NCI-H128 (cell line): ENCODE data around the gene OTUB1.
"Not testable (repeated sequence)": the region's sequence is repeated elsewhere in the genome, so short reads cannot be mapped to it uniquely, and the experiment has no call there.

Source experiments
- DNase-seq: peaks from one replicate; lab custom pipeline; 2025; ENCODE audit not compliant: unreplicated experiment; lab: John Stamatoyannopoulos, UW

The OTUB1 gene, protein sequence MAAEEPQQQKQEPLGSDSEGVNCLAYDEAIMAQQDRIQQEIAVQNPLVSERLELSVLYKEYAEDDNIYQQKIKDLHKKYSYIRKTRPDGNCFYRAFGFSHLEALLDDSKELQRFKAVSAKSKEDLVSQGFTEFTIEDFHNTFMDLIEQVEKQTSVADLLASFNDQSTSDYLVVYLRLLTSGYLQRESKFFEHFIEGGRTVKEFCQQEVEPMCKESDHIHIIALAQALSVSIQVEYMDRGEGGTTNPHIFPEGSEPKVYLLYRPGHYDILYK

GRCh38 chr11:63986156-63986931 lies at the start of gene OTUB1:
Gene OTUB1, plus strand, starts transcription at chr11:63986438. Its CDS starts 19 bp downstream, at chr11:63986457.
- peak; percentile 78 for DNase-seq

- no peak for DNase-seq
Observed at GRCh38 chr11:63937713-63938478, 48.3 kb upstream of the OTUB1 start.

GRCh38 chr11:63938479-63939396 lies 47.5 kb upstream of the OTUB1 start, which contains the start of gene NAA40:
Gene NAA40, plus strand, starts transcription at chr11:63939002. Its CDS starts 95 bp downstream, at chr11:63939097.
- peak; percentile 95 for DNase-seq

GRCh38 chr11:63939397-63939891 lies 46.8 kb upstream of the OTUB1 start:
- DNase-seq, result no peak

GRCh38 chr11:63940786-63941185 lies 45.5 kb upstream of the OTUB1 start:
- DNase-seq, result no peak

- DNase-seq, result no peak
Observed at GRCh38 chr11:63941901-63942300, 44.3 kb upstream of the OTUB1 start.

DNA sequence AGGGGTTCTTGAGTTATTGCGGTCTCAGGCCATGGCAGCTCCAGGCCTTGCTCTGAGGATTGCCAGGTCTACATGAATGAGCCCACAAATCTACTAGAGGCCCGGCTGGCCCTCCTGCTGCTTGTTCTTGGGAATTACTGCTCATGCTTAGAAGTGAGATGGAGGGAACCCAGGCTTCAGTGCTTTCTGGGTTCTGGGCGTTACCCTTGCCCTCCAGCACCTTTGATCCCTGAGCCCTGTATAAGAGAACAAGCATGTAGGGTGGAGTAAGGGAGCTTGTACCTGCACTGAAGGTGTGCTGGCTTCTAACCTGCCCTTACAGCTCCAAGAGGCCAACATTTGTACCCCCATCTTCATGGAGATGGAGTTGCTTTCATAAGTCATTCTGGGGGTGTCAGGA lies 43.4 kb upstream of the OTUB1 start:
- DNase-seq, result no peak

- no peak for DNase-seq
Observed at GRCh38 chr11:63944987-63945386, 41.3 kb upstream of the OTUB1 start.

GRCh38 chr11:63945477-63946163 lies 40.6 kb upstream of the OTUB1 start:
- DNase-seq, result peak; percentile 49

- no peak for DNase-seq
Observed at GRCh38 chr11:63951779-63952536, 34.3 kb upstream of the OTUB1 start.

GRCh38 chr11:63952570-63952969 lies 33.7 kb upstream of the OTUB1 start:
- no peak for DNase-seq

DNA sequence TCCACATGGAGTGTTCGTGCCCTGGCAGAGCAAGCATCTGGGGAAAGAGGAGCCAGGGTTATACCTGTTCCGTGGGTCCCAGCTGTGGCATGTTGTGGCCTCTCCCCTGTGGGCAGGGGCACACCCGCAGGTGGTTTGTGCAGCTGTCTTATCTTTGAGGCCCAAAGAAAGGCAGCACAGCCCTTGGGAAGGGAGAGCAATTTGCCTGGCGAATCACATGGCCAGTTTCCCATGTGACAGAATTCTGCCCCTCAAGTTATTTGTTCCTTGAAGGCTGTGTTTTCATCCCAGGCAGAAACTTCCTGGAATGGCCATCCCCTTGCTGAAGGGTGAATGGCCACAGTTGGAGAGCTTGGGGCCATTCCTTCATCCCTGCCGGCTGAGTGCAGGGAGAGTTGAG lies 28.2 kb upstream of the OTUB1 start:
- no peak for DNase-seq

DNA sequence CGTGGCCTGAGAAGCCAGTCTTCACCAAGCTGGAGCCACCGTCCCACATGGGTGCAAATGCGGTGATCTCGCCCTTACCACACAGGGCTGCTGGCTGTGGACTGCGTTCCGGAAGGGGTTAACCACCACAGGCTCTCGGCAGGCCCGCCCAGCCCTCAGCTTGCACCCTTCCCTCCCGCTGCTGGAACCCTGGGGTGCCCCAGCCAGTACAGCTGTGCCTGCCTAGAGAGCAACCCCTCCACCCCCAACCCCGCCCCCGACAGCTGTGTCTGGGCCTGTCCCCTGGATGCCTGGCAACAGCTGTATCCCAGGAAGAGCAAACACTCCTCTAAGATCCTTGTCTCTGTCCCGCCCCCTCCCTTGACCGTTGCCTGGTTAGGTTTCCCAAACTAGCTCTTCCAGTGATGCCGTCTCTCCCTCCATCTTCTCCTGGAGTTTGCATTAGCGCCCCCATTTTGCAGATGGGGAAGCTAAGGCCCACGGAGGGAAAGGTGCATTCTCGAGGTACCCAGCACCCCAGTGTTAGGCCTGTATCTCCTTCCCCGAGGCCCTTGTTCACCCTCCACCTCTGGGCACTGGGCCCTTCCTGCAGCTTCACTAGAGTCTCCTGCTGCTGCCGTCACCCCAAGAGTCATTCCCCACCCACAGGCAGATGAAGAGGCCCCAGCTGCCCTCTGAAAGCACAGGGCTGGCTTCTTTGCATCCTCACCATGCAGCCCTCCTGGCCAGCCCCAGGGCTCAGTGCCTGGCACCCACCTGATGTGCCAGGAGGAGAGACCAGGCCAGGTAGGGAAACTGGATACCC lies 24.4 kb upstream of the OTUB1 start:
- DNase-seq, result no peak

GRCh38 chr11:63963895-63964294 lies 22.3 kb upstream of the OTUB1 start:
- not testable (repeated sequence) for DNase-seq

DNA sequence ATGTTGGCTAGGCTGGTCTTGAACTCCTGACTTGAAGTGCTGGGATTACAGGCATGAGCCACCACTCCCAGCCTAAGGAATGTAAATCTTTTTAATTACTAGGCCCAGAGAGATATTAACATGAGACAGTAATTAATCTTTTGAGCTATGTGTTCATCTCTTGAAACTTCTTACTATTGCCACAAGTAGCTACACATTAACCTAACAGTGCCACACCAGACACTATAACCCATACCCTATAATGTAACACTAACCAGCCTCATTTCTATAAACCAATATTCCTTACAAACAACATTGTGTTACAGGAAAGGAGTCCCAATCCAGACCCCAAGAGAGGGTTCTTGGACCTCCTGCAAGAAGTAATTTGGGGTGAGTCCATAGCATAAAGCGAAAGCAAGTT lies 19.8 kb upstream of the OTUB1 start:
- DNase-seq, result no peak

DNA sequence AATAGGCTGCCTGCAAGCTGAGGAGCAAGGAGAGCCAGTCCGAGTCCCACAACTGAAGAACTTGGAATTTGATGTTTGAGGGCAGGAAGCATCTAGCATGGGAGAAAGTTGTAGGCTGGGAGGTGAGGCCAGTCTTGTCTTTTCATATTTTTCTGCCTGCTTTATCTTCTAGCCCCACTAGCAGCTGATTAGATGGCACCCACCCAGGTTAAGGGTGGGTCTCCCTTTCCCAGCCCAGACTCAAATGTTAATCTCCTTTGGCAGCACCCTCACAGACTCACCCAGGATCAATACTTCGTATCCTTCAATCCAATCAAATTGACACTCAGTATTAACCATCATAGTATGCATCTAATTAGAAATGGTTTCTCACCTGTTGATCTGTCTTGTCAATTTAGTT lies 16.8 kb upstream of the OTUB1 start:
- no peak for DNase-seq

DNA sequence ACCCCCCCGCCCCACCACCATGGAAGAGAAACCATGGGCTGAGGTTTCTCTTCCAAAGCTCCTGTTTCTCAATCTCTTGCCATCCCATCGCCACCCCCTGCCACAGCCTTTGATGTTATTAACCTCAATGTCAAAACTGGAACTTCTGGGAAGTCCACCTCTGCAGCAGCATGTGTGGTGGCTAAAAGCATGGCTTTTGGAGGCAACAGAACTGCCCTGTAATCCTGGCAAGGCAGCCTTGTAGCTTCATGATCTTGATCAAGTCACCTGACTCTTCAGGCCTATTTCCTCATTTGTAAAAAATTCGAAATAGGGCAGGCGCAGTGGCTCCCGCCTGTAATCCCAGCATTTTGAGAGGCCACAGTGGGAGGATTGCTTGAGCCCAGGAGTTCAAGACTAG lies 15.3 kb upstream of the OTUB1 start:
- no peak for DNase-seq

DNA sequence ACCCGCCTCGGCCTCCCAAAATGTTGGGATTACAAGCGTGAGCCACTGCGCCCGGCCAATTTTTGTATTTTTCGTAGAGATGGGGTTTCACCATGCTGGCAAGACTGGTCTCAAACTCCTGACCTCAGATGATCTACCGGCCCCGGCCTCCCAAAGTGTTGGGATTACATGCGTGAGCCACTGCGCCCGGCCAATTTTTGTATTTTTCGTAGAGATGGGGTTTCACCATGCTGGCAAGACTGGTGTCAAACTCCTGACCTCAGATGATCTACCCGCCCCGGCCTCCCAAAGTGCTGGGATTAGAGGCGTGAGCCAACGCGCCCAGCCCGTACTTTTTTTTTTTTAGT lies 12.4 kb upstream of the OTUB1 start:
- not testable (repeated sequence) for DNase-seq
